NCI-H128 (cell line): ENCODE results near the gene TOMM34.
A peak's percentile ranks its signal among the peaks of the same experiment; 100 is the strongest.

ENCODE experiments used
- DNase-seq: peaks from one replicate; lab custom pipeline; 2025; ENCODE audit not compliant: unreplicated experiment; lab: John Stamatoyannopoulos, UW

Gene TOMM34

GRCh38 chr20:44960103-44960852, at the start of gene TOMM34:
Gene TOMM34 (minus strand): TSS chr20:44960397. CDS start chr20:44960333, 64 bp downstream.
- DNase-seq, result peak; percentile 83

DNA sequence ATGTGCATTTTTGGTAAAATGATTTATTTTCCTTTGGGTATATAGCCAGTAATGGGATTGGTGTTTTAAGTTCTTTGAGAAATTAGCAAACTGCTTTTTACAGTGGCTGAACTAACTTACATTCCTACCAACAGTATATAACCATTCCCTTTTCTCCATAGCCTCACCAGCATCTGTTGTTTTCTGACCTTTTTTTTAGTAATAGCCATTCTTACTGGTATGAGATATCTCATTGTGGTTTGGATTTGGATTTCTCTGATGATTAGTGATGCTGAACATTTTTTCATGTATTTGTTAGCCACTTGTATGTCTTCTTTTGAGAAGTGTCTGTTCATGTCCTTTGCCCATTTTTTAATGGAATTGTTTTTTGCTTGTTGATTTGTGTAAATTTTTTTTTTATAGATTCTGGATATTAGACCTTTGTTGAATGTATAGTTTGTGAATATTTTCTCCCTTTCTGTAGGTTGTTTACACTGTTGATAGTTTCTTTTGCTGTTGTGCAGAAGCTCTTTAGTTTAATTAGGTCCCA, 48.4 kb upstream of the TOMM34 start:
- DNase-seq, result no peak

GRCh38 chr20:44997668-44998067, 37.5 kb upstream of the TOMM34 start:
- no peak for DNase-seq

GRCh38 chr20:44997171-44997570, 37.0 kb upstream of the TOMM34 start:
- no peak for DNase-seq

GRCh38 chr20:44993343-44993742, 33.1 kb upstream of the TOMM34 start:
- DNase-seq, result no peak

GRCh38 chr20:44990957-44991356, 30.8 kb upstream of the TOMM34 start:
- DNase-seq, result no peak

- DNase-seq, result no peak
These were observed 30.2 kb upstream of the TOMM34 start for GRCh38 chr20:44990425-44990824.

DNA sequence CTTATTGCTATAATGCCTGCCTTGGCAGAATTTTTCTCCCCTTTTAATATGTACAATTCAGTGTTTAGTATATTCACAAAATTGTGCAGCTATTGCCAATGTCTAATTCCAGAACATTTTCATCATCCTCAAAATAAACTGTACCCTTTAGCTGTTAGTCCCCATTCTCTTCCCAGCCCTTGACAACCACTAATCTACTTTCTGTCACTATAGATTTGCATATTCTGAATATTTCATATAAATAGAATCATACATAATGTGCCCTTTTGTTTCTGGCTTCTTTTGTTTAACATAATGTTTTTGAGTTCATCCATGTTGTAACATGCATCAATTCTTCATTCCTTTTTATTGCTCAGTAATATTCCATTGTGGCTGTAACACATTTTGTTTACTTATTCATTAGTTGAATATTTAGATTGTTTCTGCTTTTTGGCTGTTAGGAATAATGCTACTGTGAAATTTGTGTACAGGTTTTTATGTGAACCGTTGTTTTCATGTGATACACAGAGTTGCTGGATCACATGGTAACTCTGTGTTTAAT, 28.5 kb upstream of the TOMM34 start:
- no peak for DNase-seq

GRCh38 chr20:44983093-44983674, 23.0 kb upstream of the TOMM34 start:
- no peak for DNase-seq

DNA sequence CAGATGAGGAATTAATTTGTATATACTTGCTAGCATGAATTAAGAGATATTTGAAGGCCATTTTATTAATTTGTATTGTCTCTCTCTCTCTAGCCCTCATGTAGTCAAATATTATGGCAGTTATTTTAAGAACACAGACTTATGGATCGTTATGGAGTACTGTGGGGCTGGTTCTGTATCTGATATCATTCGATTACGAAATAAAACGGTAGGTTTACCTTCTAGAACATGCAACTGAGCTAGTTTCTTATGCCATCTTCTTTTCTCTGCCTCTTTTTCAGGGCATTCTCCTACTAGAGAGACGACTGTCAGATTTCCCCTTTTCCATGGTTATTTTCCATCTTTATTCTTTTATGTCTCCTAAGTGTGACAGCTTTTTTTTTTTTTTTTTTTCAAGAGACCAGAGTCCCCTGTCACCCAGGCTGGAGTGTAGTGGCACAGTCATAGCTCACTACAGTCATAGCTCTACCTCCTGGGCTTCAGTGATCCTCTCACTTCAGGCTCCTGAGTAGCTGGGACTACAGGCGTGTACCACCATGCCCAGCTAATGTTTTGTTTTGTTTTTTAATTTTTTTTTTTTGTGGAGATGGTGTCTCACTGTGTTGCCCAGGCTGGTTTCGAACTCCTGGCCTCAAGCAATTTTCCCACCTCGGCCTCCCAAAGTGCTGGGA, 21.7 kb upstream of the TOMM34 start:
- DNase-seq, result no peak

DNA sequence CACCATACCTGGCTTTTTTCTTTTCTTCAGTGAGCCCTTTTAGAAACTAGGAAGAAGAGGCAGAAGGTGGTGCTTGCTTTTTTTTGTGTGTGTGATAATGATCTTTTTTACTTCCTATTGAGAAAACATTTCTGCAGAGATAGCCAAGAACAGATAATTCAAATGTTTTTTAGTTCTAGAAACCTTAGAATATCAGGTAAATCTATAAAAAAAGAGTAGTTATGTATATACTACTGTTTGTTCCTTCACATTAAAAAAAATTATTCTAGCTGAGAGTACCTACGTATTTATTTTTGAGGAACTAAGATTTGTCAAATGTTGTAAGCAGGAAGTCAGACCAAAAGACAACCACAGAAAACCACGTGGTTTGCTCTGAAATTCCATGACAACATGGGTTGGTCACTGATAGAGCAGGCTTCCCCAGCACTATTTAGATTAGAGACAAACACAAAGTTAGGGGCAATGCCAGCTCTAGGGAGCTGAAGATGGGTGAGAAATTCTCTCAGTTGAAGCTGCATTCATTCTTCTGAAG, 19.0 kb upstream of the TOMM34 start:
- DNase-seq, result no peak

- no peak for DNase-seq
These were observed 16.5 kb upstream of the TOMM34 start for GRCh38 chr20:44976698-44977097.

DNA sequence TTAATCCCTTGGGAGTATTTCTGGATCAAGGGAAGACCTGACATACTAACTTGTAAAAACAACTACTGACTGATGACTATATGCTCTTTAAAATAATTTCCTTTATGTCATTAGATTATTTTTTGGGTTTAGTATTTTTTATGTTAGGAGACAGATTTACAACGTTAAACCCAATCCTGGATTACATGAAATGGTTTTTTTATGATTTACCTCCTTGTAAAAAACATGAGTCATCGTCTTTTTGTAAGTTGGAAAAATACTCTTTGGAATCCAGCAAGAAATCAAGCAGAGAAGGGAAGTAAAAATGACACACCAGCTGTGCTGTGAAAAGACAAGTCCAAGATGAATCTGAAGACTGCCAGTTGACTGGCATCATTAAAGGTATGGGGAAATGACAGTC, 12.9 kb upstream of the TOMM34 start:
- no peak for DNase-seq

- DNase-seq, result no peak
These were observed 10.1 kb upstream of the TOMM34 start for GRCh38 chr20:44970243-44970757.

- no peak for DNase-seq
These were observed 9.2 kb upstream of the TOMM34 start for GRCh38 chr20:44969300-44969894.

DNA sequence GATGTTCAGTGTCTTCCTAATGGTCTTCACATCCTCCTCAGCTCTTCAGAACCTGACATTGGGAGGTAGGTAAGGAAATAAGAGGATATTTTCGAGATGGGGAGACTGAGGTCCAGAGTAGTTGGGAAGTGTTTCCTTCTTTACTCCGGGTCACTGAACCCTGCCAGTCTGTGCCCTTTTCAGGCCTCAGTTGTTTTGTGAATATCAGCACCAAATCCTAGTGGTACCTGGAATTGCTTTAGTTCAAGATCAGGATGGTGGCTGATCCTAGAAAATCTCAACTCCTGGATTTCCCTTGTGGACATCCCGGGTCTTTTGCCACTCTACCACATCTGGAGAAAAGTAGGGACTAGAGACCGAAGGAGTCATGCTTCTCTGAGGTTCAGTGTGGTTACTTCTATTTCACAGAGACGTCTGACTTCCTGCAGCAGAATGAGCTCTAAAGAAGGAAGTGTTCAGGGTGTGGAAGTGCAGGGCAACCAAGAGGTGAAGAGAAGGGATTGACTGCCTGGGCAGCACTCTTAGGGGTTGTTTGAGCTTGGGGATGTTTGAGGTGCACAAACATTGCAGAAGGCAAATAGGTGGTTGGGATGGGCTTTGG, 7.1 kb upstream of the TOMM34 start:
- DNase-seq, result no peak

DNA sequence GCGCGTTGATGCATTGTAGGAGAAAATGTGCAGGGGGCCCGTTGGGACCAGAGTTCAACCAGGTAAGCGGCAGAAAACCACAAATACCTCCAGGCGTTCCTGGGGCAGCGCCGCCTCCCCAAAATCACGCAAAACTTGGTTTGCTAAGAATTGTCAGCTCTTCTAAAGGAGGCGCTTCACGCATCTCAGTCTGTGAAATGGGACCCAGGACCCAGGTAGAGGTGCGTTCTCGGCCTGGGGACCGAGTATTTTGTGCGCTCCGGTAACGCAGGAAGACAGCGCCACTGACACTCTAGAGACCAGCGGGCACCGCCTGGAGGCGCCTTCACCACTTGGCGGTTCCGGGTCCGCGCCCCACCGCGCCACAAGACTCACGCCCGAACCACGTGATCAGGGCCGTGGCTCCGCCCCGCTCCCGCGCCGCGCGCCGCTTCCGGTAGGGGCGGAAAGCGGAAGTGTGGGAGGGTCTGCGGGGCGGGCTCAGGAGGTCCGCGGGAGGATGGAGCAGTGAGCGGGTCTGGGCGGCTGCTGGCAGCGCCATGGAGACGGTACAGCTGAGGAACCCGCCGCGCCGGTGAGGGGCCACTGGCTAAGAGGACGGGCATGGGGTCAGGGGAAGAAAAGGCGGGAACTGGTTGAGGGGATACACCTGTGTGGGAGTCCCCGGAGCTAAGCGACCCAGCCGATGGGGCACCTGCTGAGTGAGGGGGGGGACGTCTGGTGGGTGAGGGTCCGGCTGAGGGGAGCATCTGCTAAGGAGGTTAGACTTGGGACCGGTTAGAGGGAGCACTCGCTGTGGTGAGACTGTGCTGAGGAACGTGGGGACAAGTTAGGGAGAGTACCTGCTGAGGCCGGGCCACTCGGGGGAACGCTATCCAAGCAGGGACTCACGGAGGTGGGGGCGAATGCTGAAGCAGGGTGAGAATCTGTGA, 6.1 kb upstream of the TOMM34 start, which contains the start of gene STK4:
TSS of gene STK4 (plus strand) at position 483 of the 932 bp plus-strand sequence. CDS start at position 540, 57 bp downstream.
- peak; percentile 90 for DNase-seq

DNA sequence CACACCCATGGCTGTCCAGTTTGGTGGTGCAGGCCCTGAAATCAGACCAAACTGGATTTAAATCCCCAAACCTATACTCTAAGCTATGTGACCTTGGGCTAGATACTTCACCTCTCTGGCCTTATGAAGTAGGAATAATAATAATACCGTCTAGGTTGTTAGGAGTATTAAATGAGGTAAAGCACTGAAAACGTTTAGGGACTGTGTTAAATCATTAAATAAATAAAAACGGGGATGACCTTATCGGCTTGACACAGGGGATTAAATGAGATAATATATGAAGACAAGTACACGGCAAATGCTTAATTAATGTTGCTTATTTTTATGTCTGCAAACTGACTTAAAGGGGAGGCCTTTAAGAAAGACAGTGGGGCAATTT, 5.4 kb upstream of the TOMM34 start:
- no peak for DNase-seq
